Measurements from ENCODE around the gene SEC31B.

Gene SEC31B

GRCh38 chr10:100507357-100507732 is 12.3 kb downstream of the SEC31B start:
- TF ChIP-seq CTCF (IDR thresholded peaks at IDR 0.05; ENCODE audit: low read depth, low read length), result no peak
- no peak overlapping the region for H3K4me3 ChIP-seq (ENCODE audit: low read depth, low read length)
- no peaks in the 10 kb centered on the region for H3K9me3 ChIP-seq
- no peaks in the 10 kb centered on the region for H3K27me3 ChIP-seq
- no peaks in the 10 kb centered on the region for H3K36me3 ChIP-seq
- H3K4me1 ChIP-seq, result no peaks in the 10 kb centered on the region
- DNase-seq, result no peak

DNA sequence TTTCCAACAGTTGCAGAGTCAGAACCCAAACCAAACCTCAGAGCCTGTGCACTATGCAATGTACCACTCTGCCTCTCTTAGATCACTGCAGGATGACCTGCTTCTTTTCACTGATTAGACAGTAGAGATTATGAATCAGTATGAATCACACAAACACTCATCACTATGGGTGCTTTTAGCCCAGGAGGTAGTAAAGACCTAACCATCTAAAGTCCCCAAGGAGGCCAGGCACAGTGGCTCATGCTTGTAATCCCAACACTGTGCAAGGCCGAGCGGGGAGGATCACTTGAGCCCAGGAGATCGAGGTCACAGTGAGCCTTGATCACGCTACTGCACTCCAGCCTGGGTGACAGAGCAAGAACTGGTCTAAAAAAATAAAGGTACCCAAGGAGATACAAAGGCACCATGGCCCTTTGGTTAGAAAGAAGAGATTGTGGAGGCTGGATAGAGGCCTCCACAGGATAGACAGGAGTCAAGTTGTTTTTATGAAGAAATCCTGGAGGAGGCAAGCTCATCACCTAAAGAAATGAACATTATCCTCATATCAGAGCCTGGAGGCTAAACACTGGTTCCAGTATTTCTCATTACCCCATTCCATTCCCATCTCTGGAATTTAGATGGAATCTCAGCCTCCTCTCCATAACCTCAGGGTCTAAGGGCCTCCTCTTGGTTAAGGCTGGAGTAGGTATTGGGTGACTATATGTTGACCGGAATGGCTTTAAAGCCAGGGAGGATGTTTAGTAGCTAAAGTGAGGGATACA is 12.9 kb downstream of the SEC31B start:
- Histone ChIP-seq H3K9me3 (no peaks in the 10 kb centered on the region), H3K4me1 (no peaks in the 10 kb centered on the region), H3K36me3 (no peaks in the 10 kb centered on the region), H3K27me3 (no peaks in the 10 kb centered on the region), H3K4me3 (ENCODE audit: low read depth, low read length) (no peak overlapping the region)
- TF ChIP-seq CTCF (IDR thresholded peaks at IDR 0.05; ENCODE audit: low read depth, low read length), result no peak
- DNase-seq, result no peak

DNA sequence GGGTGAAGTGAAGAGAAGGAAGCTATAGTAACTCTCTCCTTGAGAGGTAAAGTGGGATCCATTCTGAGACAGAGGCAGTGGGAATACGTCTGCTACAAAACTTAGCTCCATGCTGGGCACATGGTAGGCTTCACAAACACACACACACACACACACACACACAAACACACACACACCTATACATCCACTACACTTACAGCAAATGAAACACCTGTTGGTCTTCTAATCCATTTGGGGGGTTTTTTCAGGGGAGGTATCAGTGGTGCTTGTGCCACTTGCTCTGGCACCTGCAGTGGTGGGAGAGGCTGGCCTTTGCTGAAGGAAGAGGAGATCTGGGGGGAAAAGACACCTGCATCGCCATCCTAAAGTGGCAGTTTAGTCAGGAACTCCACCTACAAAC is 14.5 kb downstream of the SEC31B start:
- DNase-seq, result no peak
- Histone ChIP-seq H3K36me3 (no peaks in the 10 kb centered on the region), H3K27me3 (no peaks in the 10 kb centered on the region), H3K4me3 (ENCODE audit: low read depth, low read length) (no peak overlapping the region), H3K4me1 (no peaks in the 10 kb centered on the region), H3K9me3 (no peaks in the 10 kb centered on the region)
- TF ChIP-seq CTCF (IDR thresholded peaks at IDR 0.05; ENCODE audit: low read depth, low read length), result no peak

GRCh38 chr10:100504096-100504495 is 15.6 kb downstream of the SEC31B start:
- no peaks in the 10 kb centered on the region for H3K27me3 ChIP-seq
- H3K36me3 ChIP-seq, result no peaks in the 10 kb centered on the region
- no peak for DNase-seq
- no peak overlapping the region for H3K4me3 ChIP-seq (ENCODE audit: low read depth, low read length)
- TF ChIP-seq CTCF (IDR thresholded peaks at IDR 0.05; ENCODE audit: low read depth, low read length), result no peak
- no peaks in the 10 kb centered on the region for H3K9me3 ChIP-seq
- H3K4me1 ChIP-seq, result no peaks in the 10 kb centered on the region

GRCh38 chr10:100502926-100503494 is 16.7 kb downstream of the SEC31B start:
- no peaks in the 10 kb centered on the region for H3K36me3 ChIP-seq
- no peak overlapping the region for H3K4me3 ChIP-seq (ENCODE audit: low read depth, low read length)
- no peaks in the 10 kb centered on the region for H3K4me1 ChIP-seq
- no peak for TF ChIP-seq CTCF (IDR thresholded peaks at IDR 0.05; ENCODE audit: low read depth, low read length)
- no peaks in the 10 kb centered on the region for H3K9me3 ChIP-seq
- no peaks in the 10 kb centered on the region for H3K27me3 ChIP-seq
- DNase-seq, result no peak

- H3K36me3 ChIP-seq, result no peaks in the 10 kb centered on the region
Observed at GRCh38 chr10:100501423-100501822, 18.2 kb downstream of the SEC31B start.

More at GRCh38 chr10:100501423-100501822, 18.2 kb downstream of the SEC31B start:
- DNase-seq, result no peak
- Histone ChIP-seq H3K27me3 (no peaks in the 10 kb centered on the region), H3K4me3 (ENCODE audit: low read depth, low read length) (no peak overlapping the region), H3K9me3 (no peaks in the 10 kb centered on the region), H3K4me1 (no peaks in the 10 kb centered on the region)
- TF ChIP-seq CTCF (IDR thresholded peaks at IDR 0.05; ENCODE audit: low read depth, low read length), result no peak
